ENCODE results near the gene MSANTD1. TPM values are rescaled to one million over a fixed set of nuclear protein-coding genes. Genes with fewer than 3 reads are reported as not detected.

The MSANTD1 gene
- total and polyA plus RNA-seq, 3 donors from 2014 or later: 3.6 to 10.3 (median 10.1) TPM

DNA sequence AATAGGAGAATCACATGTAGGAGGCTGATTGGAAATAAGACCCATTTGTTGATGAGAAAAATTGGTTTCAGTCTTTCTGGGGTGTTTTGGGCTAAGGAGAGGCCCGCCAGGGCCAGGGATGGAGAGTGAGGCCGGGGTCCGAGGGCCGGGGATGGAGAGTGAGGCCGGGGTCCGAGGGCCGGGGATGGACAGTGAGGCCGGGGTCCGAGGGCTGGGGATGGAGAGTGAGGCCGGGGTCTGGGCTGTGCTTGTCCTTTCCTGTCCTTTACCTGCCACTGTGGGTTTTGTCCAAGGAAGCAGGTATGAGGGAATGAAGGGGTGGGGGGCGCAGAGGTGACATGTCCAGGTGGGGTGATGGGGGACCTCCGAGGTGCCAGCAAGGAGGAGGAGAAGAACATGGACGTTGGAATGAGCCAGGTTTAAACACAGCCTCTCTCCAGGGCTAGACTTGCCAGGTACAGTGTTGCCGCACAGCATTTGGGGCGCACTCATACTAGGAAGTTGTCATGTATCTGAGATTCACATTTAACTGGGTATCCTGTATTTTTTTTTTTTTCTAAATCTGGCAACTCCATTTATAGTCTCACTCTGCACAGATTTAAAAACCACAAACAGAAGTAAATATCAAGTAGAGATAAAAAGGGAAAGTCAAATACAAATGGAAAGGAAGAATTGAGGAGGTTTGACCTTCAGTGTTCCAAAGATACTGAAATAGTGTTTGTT lies 52.7 kb downstream of the MSANTD1 start:
- intact Hi-C loops (cut with DNase I; ENCODE audit: low total_unique reads): no loop called here
- WGBS, 2 donors: 88 to 89% methylated on average over 15 of the region's 15 CpGs
- Histone ChIP-seq H3K4me3 (no peak overlapping the region), H3K36me3 (ENCODE audit: low read depth, missing control alignments) (no peaks in the 10 kb centered on the region), H3K27ac (no peak overlapping the region), H3K9me3 (no peaks in the 10 kb centered on the region), H3K4me1 (peaks cover 20% of the 10 kb centered on the region), H3K27me3 (no peaks in the 10 kb centered on the region)
- no peak for DNase-seq
- TF ChIP-seq, protein P1, sequence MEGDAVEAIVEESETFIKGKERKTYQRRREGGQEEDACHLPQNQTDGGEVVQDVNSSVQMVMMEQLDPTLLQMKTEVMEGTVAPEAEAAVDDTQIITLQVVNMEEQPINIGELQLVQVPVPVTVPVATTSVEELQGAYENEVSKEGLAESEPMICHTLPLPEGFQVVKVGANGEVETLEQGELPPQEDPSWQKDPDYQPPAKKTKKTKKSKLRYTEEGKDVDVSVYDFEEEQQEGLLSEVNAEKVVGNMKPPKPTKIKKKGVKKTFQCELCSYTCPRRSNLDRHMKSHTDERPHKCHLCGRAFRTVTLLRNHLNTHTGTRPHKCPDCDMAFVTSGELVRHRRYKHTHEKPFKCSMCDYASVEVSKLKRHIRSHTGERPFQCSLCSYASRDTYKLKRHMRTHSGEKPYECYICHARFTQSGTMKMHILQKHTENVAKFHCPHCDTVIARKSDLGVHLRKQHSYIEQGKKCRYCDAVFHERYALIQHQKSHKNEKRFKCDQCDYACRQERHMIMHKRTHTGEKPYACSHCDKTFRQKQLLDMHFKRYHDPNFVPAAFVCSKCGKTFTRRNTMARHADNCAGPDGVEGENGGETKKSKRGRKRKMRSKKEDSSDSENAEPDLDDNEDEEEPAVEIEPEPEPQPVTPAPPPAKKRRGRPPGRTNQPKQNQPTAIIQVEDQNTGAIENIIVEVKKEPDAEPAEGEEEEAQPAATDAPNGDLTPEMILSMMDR (IDR thresholded peaks at IDR 0.05): no peak
- TF ChIP-seq POLR2A (IDR thresholded peaks at IDR 0.05): no peak

DNA sequence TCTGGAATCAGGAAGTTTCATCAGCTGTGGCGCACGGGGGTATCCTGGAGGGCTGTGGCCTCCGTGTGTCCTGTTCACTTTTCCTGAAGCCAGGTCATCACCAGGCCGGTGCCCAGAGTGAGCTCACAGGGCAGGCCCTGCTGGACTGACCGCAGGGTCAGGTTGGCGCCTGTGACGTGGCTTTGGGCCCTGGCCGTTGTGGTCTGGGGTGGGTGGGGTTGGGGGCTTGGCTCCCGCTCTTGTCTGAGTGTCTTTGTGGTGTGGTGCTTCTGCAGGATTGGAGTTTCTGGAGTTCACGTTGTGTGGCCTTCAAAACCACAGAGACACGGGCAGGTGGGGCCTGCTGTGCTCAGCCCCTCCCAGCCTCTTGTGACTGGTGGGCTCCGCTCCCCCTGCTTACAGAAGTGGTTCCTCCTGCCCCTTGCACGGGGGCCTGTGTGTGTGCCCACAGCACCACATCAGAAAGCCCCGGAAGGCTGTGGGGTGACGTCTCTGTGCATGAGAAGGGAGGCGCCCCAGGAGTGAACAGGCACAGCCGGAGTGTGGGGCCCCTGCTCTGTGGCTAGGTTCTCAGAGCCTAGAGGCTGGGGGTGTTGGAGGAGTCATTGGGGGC lies 53.3 kb downstream of the MSANTD1 start:
- no peaks in the 10 kb centered on the region for H3K27me3 ChIP-seq
- peaks cover 20% of the 10 kb centered on the region for H3K4me1 ChIP-seq
- no peaks in the 10 kb centered on the region for H3K9me3 ChIP-seq
- intact Hi-C loops (cut with DNase I; ENCODE audit: low total_unique reads): no loop called here
- 66 to 78% methylated on average over 12 to 17 of the region's 17 CpGs for WGBS, 2 donors
- no peaks in the 10 kb centered on the region for H3K36me3 ChIP-seq (ENCODE audit: low read depth, missing control alignments)
- H3K27ac ChIP-seq: no peak overlapping the region
- no peak for TF ChIP-seq POLR2A (IDR thresholded peaks at IDR 0.05)
- TF ChIP-seq, protein P1 (IDR thresholded peaks at IDR 0.05): no peak
- no peak for DNase-seq
- no peak overlapping the region for H3K4me3 ChIP-seq

DNA sequence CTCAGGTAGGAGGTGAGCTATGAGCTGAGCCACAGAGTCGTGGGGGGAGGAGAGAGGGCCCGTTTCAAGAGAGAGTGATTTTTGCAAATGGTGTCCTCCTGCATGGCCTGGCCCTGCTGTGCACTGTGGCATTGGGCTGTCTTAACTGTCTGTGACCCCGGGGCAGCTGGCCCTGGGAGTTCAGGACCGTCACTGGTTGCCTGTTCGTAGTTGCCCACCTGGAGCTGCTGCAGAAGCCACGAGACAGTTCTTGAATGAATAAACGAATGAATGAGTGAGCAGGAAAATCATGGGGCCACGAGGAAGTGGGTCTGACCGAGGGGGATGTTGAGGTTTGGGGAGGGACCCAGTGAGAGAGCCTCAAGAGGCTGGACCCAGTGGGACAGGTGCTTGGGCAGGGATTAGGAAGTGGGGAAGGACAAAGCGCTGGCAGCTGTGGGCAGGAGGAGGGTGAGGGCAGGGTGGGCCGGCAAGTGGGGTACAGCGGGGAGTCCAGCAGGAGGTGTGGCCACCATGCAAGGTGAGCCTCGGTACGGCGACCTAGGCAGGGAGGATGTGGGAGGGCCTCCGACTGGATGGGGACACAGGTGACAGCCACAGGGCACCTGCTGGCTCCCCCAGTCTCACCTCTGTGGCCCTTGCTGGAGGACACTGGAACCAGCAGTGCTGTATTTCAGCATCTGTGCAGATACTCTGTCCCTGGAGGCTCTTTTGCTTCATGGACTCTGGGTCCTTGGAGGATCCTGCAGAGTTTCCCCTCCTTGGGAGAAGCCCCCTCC lies 54.0 kb downstream of the MSANTD1 start:
- peak; percentile 9 for DNase-seq
- H3K27ac ChIP-seq: no peak overlapping the region
- H3K36me3 ChIP-seq (ENCODE audit: low read depth, missing control alignments): no peaks in the 10 kb centered on the region
- WGBS, 2 donors: 82 to 95% methylated on average over 8 to 16 of the region's 16 CpGs
- intact Hi-C loops (cut with DNase I; ENCODE audit: low total_unique reads): no loop called here
- no peaks in the 10 kb centered on the region for H3K27me3 ChIP-seq
- H3K9me3 ChIP-seq: no peaks in the 10 kb centered on the region
- no peak overlapping the region for H3K4me3 ChIP-seq
- TF ChIP-seq POLR2A (IDR thresholded peaks at IDR 0.05): no peak
- TF ChIP-seq, protein P1 (IDR thresholded peaks at IDR 0.05): no peak
- peaks cover 20% of the 10 kb centered on the region for H3K4me1 ChIP-seq

DNA sequence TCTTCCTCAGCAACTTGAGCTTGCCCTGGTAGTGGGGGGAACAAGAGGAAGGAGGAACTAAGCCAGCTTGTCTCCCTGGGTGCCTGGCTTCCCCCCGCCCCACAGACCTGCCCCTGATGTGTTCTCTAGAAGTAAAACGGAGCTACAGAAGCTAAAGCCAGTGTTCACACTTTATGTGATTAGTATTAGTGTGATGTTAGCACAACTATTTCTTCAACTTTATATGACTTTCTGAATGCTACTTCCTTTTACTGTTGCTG lies 54.5 kb downstream of the MSANTD1 start:
- intact Hi-C loops (cut with DNase I; ENCODE audit: low total_unique reads): no loop called here
- TF ChIP-seq, protein P1 (IDR thresholded peaks at IDR 0.05): no peak
- no peak for TF ChIP-seq POLR2A (IDR thresholded peaks at IDR 0.05)
- H3K9me3 ChIP-seq: no peaks in the 10 kb centered on the region
- H3K4me3 ChIP-seq: no peak overlapping the region
- H3K27ac ChIP-seq: no peak overlapping the region
- DNase-seq: no peak
- 87 to 93% methylated on average over 2 of the region's 2 CpGs for WGBS, 2 donors
- H3K27me3 ChIP-seq: no peaks in the 10 kb centered on the region
- H3K36me3 ChIP-seq (ENCODE audit: low read depth, missing control alignments): no peaks in the 10 kb centered on the region
- H3K4me1 ChIP-seq: peaks cover 20% of the 10 kb centered on the region
